Measurements from ENCODE around the gene IER2.
A peak's percentile ranks its signal among the peaks of the same experiment; 100 is the strongest.

The IER2 gene

DNA sequence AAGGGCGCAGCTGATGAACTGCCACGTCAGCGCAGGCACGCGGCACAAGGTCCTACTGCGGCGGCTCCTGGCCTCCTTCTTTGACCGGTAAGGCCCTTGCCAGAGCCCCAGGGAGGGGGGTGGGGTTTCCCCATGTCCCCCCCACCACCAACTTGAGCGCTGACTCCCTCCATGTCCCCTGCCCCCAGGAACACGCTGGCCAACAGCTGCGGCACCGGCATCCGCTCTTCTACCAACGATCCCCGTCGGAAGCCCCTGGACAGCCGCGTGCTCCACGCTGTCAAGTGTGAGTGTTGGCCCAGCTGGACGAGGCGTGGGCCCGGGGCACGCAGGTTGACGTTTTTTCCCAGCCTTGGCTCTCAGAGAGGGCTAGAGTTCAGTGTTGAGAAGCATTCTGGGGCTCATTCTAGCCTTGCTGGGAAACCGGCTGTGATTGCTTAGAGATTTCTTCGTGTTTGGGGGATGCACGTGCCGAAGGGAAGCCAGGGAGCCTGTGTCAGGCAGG lies 12.9 kb upstream of the IER2 start:
- H3K27ac ChIP-seq, result no peak overlapping the region
- TF ChIP-seq, protein P1, sequence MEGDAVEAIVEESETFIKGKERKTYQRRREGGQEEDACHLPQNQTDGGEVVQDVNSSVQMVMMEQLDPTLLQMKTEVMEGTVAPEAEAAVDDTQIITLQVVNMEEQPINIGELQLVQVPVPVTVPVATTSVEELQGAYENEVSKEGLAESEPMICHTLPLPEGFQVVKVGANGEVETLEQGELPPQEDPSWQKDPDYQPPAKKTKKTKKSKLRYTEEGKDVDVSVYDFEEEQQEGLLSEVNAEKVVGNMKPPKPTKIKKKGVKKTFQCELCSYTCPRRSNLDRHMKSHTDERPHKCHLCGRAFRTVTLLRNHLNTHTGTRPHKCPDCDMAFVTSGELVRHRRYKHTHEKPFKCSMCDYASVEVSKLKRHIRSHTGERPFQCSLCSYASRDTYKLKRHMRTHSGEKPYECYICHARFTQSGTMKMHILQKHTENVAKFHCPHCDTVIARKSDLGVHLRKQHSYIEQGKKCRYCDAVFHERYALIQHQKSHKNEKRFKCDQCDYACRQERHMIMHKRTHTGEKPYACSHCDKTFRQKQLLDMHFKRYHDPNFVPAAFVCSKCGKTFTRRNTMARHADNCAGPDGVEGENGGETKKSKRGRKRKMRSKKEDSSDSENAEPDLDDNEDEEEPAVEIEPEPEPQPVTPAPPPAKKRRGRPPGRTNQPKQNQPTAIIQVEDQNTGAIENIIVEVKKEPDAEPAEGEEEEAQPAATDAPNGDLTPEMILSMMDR (conservative IDR thresholded peaks at IDR 0.05), result no peak
- no peak for TF ChIP-seq ZFX (IDR thresholded peaks at IDR 0.05)

DNA sequence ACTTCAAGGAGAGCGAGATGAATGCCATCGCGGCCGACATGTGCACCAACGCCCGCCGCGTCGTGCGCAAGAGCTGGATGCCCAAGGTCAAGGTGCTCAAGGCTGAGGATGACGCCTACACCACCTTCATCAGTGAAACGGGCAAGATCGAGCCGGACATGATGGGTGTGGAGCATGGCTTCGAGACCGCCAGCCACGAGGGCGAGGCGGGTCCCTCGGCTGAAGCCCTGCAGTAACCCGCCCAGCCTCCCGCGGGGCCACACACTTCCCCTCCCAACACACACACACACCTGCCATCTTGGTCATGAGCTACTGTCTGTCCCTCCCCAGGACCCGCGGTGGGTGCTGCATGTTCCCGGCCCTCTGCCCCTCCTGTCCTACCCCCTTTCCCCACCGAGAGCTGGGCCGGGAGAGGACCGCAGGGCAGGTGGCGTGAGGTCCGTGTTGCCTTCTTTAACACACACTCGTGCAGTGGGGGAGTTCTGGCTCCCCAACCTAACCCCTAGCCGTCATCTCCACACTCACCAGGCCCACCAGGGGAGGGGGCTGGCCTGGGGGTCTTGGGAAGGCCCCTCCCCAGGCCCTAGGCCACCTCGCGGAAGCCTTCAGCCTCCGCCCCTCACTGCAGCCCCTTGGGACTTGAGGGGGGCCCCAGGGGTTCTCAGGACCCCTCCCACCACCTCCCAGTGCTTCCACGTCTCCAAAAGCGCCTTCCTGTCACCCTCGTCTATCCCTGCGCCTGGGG lies 11.9 kb upstream of the IER2 start:
- TF ChIP-seq, protein P1 (conservative IDR thresholded peaks at IDR 0.05), result no peak
- TF ChIP-seq ZFX (IDR thresholded peaks at IDR 0.05), result no peak
- no peak overlapping the region for H3K27ac ChIP-seq

DNA sequence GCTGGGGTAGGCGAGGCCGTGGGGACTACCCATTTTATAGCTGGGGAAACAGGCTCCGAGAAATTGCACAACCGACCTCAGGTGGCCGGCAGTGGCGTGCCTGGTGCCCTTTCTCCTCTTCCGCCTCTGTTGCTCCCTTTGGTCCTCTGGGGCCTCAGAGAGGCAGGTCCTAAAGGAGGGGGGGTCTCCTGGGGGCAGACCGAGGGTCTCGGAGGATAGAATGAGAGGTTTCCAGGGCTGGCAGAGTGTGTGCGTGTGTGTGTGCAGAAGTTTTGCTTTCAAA lies 11.4 kb upstream of the IER2 start:
- H3K27ac ChIP-seq, result no peak overlapping the region

DNA sequence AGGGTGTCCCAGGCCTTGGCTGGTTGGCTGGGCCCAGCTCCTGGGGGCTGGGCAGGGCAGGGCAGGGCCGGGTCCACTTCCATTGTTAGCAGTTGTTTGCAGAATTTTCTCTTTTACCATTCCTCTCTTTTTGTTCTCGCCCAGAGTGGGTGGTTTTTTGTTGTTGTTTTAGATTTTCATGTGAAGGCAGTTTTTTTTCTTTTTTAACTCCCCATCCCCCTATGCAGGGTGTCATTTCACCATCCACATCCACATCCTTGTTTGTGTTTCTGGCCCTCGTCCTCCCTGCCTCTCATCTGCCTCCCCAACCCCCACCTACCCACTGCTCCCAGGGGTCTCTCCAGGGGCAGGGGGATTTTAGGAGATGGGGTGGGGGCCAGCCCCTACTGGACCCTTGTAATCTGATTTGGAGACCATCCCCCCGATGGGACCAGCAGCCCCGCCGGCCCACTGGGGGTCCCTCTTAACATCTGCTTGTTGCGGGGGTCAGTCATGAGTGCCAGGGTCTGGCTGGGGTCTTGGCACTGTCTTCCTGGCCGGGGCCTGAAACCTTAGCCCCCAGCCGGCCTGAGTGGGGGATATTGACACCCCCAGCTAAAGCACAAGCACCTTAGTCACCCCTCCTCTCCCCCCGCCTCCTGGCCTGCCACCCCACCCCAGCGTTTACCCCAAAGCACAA lies 10.4 kb upstream of the IER2 start:
- TF ChIP-seq ZFX (IDR thresholded peaks at IDR 0.05), result no peak
- TF ChIP-seq, protein P1 (conservative IDR thresholded peaks at IDR 0.05), result no peak
- H3K27ac ChIP-seq, result no peak overlapping the region

More for the DNA sequence above, 11.4 kb upstream of the IER2 start:
- TF ChIP-seq, protein P1 (conservative IDR thresholded peaks at IDR 0.05), result no peak
- TF ChIP-seq ZFX (IDR thresholded peaks at IDR 0.05), result no peak

DNA sequence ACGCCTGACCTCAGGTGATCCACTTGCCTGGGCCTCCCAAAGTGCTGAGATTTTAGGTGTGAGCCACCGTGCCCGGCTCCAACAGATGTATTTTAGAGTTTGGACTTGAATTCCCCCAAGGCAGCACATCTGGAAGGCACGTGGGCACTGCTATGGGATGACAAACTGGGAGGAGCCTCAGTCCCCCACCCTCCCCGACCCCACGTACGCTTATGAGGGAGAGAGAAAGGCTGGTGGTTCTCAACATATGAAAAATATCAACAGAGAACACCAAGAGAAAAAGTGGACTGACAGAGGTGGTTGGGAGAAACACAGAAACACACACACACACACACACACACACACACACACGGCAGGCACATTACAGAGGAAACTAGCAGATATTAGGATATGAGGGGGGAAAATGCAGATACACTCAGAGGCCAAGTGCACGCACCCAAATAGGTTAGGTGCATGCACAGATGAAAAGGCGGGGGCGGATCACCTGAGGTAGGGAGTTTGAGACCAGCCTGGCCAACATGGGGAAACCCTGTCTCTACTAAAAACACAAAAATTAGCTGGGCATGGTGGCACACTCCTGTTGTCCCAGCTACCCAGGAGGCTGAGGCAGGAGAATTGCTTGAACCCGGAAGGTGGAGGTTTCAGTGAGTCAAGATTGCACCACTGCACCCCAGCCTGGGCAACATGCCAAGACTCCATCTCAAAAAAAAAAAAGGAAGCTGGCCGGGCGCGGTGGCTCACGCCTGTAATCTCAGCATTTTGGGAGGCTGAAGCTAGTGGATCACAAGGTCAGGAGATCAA lies 3.2 kb upstream of the IER2 start:
- no peak overlapping the region for H3K27ac ChIP-seq
- TF ChIP-seq ZFX (IDR thresholded peaks at IDR 0.05), result no peak
- TF ChIP-seq, protein P1 (conservative IDR thresholded peaks at IDR 0.05), result no peak

DNA sequence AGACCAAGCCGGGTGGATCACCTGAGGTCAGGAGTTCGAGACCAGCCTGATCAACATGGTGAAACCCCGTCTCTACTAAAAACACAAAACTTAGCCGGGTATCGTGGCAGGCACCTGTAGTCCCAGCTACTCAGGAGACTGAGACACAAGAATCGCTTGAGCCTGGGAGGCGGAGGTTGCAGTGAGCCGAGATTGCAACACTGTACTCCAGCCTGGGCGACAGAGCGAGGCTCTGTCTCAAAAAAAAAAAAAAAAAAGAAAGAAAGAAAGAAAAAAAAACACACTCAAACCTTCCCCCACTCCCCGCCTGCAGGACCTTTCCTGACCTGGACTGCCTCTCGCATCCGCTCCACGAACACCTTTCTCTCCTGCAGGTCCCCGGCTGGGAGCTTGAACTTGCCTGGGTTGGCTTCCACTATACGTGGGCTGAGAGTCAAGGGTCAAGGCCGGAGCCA lies 1.0 kb upstream of the IER2 start:
- peak overlapping the region; percentile 94 for H3K27ac ChIP-seq

DNA sequence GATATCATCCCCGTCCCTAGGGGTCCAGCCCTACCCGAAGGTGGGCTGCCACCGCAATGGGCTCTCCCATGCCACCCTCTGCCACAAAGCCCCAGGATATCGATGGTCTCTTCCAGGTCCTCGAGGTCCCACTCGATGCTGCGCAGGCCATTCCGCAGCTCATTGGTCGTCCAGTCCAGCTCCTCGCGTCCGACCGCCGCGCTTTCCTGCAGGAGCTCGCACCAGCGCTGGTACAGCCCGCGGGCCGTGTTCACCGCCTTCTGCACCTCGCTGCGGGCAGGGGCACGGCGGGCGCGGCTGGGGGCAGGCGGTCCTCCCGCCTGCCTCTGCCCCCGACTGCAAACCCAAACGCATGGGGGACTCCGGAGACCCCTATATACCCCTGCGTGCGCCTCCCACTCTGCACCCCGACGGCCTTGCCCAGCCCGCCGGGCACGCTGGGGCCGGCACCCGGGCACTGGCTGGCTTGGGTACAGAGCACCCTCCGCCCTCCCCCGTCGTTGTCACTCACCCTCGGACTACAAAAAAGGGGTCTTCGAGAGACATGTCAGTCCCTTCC lies 504 bp upstream of the IER2 start:
- peak overlapping the region; percentile 94 for H3K27ac ChIP-seq
- TF ChIP-seq, protein P1 (conservative IDR thresholded peaks at IDR 0.05), result no peak
- TF ChIP-seq ZFX (IDR thresholded peaks at IDR 0.05), result peak; percentile 70; the same call in 1 of the 2 replicates

All from C4-2B (cell line).